ENCODE data around the gene SSH2. TPM values are rescaled to one million over a fixed set of nuclear protein-coding genes. Genes with fewer than 3 reads are reported as not detected.

SSH2 gene
- polyA plus RNA-seq, 1 of the 3 experiments (the other 2 are of a cell fraction) = 8.8 TPM

DNA sequence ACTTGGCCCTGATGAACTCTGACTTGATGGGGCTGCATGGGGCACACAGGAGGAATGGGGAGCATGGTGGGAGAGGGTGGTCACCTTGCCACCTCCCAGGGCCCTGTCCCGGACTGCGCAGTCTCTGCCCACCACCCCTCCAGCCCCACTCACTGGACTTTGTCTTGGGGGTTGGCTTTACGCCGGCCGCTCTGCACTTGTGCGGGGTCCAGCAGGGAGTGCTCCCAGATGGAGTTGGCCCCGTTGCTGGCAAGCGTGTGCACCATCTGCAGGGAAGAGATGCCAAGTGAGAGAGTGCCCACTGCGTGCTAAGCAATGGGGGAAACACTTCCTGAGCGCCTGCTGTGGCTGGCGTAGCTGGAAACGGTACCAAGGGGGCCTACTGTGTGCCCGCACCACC lies 347.3 kb downstream of the SSH2 start (continued):
- TF ChIP-seq, protein P1, sequence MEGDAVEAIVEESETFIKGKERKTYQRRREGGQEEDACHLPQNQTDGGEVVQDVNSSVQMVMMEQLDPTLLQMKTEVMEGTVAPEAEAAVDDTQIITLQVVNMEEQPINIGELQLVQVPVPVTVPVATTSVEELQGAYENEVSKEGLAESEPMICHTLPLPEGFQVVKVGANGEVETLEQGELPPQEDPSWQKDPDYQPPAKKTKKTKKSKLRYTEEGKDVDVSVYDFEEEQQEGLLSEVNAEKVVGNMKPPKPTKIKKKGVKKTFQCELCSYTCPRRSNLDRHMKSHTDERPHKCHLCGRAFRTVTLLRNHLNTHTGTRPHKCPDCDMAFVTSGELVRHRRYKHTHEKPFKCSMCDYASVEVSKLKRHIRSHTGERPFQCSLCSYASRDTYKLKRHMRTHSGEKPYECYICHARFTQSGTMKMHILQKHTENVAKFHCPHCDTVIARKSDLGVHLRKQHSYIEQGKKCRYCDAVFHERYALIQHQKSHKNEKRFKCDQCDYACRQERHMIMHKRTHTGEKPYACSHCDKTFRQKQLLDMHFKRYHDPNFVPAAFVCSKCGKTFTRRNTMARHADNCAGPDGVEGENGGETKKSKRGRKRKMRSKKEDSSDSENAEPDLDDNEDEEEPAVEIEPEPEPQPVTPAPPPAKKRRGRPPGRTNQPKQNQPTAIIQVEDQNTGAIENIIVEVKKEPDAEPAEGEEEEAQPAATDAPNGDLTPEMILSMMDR (IDR thresholded peaks at IDR 0.05) = no peak
- TF ChIP-seq SIN3A (IDR thresholded peaks at IDR 0.05; ENCODE audit: borderline replicate concordance, low read depth, low read length) (no peak), EP300 (IDR thresholded peaks at IDR 0.05; ENCODE audit: borderline replicate concordance in 1 of 2, low read depth in 1 of 2, low read length in 1 of 2) (no peak)

DNA sequence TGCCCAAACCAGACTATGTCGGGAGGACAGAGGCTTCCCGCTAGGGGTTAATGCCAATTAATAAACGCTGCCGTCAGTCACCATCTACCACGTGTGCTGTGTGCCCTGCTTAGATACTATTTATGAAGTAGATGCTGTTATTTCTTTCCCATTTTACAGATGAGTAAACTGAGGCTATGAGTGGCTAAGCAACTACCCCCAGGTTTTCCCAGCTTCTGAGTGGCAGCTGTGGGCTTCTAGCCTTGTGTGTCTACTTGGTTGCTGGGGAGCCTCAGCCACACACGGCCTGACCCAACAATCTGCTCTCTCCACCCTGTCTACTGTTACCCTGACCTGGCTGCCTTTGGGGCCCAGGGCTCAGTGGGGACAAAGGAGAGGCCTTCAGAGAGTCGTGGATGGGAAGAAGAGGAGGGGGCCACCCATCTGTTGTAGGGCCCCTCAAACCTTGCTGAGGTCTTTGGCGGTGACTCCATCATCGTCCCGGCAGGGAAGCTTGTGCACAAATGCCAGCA lies 347.7 kb downstream of the SSH2 start:
- TF ChIP-seq, protein P2, sequence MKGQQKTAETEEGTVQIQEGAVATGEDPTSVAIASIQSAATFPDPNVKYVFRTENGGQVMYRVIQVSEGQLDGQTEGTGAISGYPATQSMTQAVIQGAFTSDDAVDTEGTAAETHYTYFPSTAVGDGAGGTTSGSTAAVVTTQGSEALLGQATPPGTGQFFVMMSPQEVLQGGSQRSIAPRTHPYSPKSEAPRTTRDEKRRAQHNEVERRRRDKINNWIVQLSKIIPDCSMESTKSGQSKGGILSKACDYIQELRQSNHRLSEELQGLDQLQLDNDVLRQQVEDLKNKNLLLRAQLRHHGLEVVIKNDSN (IDR thresholded peaks at IDR 0.05; ENCODE audit: borderline replicate concordance, low read depth) = no peak
- TF ChIP-seq POLR2AphosphoS5 (IDR thresholded peaks at IDR 0.05; ENCODE audit: low read depth, low read length) = no peak
- TF ChIP-seq JUND (IDR thresholded peaks at IDR 0.05) = no peak
- no peak for TF ChIP-seq SIN3A (IDR thresholded peaks at IDR 0.05; ENCODE audit: borderline replicate concordance, low read depth, low read length)
- TF ChIP-seq, protein P1 (IDR thresholded peaks at IDR 0.05) = no peak
- TF ChIP-seq RFX5 (IDR thresholded peaks at IDR 0.05; ENCODE audit: low read length) = no peak
- TF ChIP-seq TCF12 (IDR thresholded peaks at IDR 0.05) = no peak
- TF ChIP-seq RAD21 (IDR thresholded peaks at IDR 0.05; ENCODE audit: low read length) = no peak
- no peak for TF ChIP-seq TAF1 (IDR thresholded peaks at IDR 0.05; ENCODE audit: borderline replicate concordance, low read depth, low read length)
- TF ChIP-seq RXRA (IDR thresholded peaks at IDR 0.05; ENCODE audit: borderline replicate concordance, low read depth) = no peak
- TF ChIP-seq, protein P3, sequence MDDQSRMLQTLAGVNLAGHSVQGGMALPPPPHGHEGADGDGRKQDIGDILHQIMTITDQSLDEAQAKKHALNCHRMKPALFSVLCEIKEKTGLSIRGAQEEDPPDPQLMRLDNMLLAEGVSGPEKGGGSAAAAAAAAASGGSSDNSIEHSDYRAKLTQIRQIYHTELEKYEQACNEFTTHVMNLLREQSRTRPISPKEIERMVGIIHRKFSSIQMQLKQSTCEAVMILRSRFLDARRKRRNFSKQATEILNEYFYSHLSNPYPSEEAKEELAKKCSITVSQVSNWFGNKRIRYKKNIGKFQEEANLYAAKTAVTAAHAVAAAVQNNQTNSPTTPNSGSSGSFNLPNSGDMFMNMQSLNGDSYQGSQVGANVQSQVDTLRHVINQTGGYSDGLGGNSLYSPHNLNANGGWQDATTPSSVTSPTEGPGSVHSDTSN (IDR thresholded peaks at IDR 0.05) = no peak
- TF ChIP-seq MXI1 (IDR thresholded peaks at IDR 0.05; ENCODE audit: low read depth, low read length) = no peak
- no peak for TF ChIP-seq RCOR1 (IDR thresholded peaks at IDR 0.05; ENCODE audit: low read length)
- no peak for TF ChIP-seq NRF1 (IDR thresholded peaks at IDR 0.05; ENCODE audit: low read depth, low read length)
- no peak for TF ChIP-seq EP300 (IDR thresholded peaks at IDR 0.05; ENCODE audit: borderline replicate concordance in 1 of 2, low read depth in 1 of 2, low read length in 1 of 2)
- TF ChIP-seq, protein P4, sequence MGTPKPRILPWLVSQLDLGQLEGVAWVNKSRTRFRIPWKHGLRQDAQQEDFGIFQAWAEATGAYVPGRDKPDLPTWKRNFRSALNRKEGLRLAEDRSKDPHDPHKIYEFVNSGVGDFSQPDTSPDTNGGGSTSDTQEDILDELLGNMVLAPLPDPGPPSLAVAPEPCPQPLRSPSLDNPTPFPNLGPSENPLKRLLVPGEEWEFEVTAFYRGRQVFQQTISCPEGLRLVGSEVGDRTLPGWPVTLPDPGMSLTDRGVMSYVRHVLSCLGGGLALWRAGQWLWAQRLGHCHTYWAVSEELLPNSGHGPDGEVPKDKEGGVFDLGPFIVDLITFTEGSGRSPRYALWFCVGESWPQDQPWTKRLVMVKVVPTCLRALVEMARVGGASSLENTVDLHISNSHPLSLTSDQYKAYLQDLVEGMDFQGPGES (IDR thresholded peaks at IDR 0.05; ENCODE audit: low read depth, low read length) = no peak
- no peak for TF ChIP-seq TEAD4 (IDR thresholded peaks at IDR 0.05; ENCODE audit: borderline replicate concordance, insufficient read depth)
- TF ChIP-seq, protein P5, sequence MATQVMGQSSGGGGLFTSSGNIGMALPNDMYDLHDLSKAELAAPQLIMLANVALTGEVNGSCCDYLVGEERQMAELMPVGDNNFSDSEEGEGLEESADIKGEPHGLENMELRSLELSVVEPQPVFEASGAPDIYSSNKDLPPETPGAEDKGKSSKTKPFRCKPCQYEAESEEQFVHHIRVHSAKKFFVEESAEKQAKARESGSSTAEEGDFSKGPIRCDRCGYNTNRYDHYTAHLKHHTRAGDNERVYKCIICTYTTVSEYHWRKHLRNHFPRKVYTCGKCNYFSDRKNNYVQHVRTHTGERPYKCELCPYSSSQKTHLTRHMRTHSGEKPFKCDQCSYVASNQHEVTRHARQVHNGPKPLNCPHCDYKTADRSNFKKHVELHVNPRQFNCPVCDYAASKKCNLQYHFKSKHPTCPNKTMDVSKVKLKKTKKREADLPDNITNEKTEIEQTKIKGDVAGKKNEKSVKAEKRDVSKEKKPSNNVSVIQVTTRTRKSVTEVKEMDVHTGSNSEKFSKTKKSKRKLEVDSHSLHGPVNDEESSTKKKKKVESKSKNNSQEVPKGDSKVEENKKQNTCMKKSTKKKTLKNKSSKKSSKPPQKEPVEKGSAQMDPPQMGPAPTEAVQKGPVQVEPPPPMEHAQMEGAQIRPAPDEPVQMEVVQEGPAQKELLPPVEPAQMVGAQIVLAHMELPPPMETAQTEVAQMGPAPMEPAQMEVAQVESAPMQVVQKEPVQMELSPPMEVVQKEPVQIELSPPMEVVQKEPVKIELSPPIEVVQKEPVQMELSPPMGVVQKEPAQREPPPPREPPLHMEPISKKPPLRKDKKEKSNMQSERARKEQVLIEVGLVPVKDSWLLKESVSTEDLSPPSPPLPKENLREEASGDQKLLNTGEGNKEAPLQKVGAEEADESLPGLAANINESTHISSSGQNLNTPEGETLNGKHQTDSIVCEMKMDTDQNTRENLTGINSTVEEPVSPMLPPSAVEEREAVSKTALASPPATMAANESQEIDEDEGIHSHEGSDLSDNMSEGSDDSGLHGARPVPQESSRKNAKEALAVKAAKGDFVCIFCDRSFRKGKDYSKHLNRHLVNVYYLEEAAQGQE (IDR thresholded peaks at IDR 0.05; ENCODE audit: low read depth, low read length) = no peak
- H3K36me3 ChIP-seq (replicated peaks in 1 of 2; ENCODE audit: control insufficient read depth in 1 of 2, insufficient read depth in 2 of 2, low read length in 1 of 2) = peaks cover 9 to 48% of the 10 kb centered on the region in 2 experiments
- peaks cover 7 to 35% of the 10 kb centered on the region in 2 experiments; a peak in 2 of 4 replicates for H3K4me1 ChIP-seq (ENCODE audit: control insufficient read depth in 1 of 2, insufficient read depth in 2 of 2, low read depth in 1 of 2, low read length in 1 of 2)
- H3K27me3 ChIP-seq (ENCODE audit: insufficient read depth) = no peaks in the 10 kb centered on the region
- H3K4me3 ChIP-seq (ENCODE audit: low read depth in 2 of 2, low read length in 1 of 2) = no peak overlapping the region
- H3K9me3 ChIP-seq = no peaks in the 10 kb centered on the region
- ChIA-PET CTCF (interaction anchor here (0.8 to 12.7 kb wide), 9 partner anchors 10 to 511 kb away, joined by 3 to 166 read pairs (median 11); partner anchors contain the start of genes ABHD15, ANKRD13B and TP53I13), POLR2A (interaction anchor here (1.4 kb wide), 1 partner anchor 9 kb away, joined by 3 read pairs; no protein-coding TSS in a partner anchor)
- peaks cover 58% of the 10 kb centered on the region for H3K79me2 ChIP-seq (ENCODE audit: insufficient read depth)
- 84% methylated on average over 9 of the region's 10 CpGs for WGBS (ENCODE audit: low lambda C conversion rate)
- H3K4me2 ChIP-seq = no peak overlapping the region
- H4K20me1 ChIP-seq (ENCODE audit: insufficient read depth) = peaks cover 57% of the 10 kb centered on the region
- no peak overlapping the region for H2AFZ ChIP-seq (ENCODE audit: low read depth)
- H3K9me2 ChIP-seq = no peaks in the 10 kb centered on the region
- no peak overlapping the region for H3K27ac ChIP-seq (ENCODE audit: low read depth in 2 of 2, low read length in 1 of 2)
- peaks cover 5% of the 10 kb centered on the region for H3F3A ChIP-seq (replicated peaks; ENCODE audit: insufficient read depth)
- no peak for DNase-seq
- no peak overlapping the region for H3K9ac ChIP-seq

Data from SK-N-SH (cell line).